H54 (cell line): ENCODE results near the gene MESD.

Source experiments
- DNase-seq: peaks from one replicate; pipeline ENCODE4 v3.0.0; 2011; ENCODE audit warnings: low spot score, mixed read lengths; ENCODE audit not compliant: insufficient read length
- FAIRE-seq: peaks from 3 replicates; lab custom pipeline; 2011; peaks lifted over from hg19 to GRCh38; lab: Jason Lieb, UNC
- POLR2A ChIP-seq: IDR thresholded peaks from 2 replicates; pipeline ENCODE4 v1.6.1; 2011; ENCODE audit warnings: low read depth, mild to moderate bottlenecking, low read length

The MESD gene

DNA sequence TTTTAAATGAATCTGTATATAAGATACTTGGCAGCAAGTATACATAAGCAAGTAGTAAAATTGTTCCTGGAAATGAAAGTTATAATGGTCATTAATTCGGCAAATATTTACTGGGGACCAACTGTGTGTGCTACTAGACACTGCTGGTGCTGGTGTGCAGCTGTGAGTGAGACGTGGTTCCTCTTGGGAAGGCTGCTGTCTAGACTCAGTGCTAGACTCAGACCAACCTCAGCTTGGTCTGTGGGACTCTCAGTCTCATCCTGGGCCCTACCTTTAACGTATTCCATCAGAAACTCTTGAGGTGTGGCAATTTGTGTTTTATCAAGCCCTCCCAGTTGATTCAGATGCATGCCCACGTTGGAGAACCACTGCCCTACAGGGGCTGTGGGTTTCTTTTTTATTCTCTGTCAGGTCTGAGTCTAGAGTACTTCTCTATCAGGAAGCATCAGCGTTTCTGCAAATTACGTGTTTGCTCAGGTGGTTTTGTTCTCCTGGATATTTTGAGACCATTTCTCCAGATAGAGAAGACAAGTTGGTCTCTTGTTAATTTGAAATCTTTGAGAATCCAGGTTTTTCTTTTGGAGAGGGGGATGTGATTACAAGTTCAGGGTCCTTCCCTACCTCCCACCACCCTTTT, 17.9 kb upstream of the MESD start:
- DNase-seq (no peak), FAIRE-seq (no peak)

DNA sequence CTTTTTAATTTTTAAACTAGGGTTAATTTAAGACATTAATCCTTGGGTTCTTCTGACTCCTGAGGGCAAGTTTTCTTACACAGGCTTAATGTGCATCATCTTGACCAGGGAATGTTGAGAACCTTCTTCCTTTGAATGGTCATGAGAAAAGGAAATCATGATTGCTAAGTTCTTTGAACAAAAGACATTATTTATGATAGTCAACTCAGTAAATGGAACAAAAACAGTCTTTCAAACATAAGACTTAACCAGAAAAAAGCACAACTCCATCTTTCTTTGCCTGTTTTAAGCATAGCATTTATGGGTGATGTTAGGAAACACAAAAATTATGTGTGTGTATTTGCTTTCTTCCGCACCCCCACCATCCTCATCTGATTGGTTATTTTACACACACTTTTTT, 16.5 kb upstream of the MESD start:
- DNase-seq (no peak), FAIRE-seq (no peak)
- TF ChIP-seq POLR2A, result no peak

More for the DNA sequence above, 17.9 kb upstream of the MESD start:
- no peak for TF ChIP-seq POLR2A

DNA sequence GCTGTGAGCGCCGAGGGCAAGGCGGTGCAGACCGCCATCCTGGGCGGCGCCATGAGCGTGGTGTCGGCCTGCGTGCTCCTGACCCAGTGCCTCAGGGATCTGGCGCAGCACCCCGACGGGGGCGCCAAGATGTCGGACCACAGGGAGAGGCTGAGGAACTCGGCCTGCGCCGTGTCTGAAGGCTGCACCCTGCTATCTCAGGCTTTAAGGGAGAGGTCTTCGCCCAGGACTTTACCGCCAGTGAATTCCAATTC, 13.4 kb upstream of the MESD start:
- no peak for TF ChIP-seq POLR2A
- no peak for FAIRE-seq
- no peak for DNase-seq

DNA sequence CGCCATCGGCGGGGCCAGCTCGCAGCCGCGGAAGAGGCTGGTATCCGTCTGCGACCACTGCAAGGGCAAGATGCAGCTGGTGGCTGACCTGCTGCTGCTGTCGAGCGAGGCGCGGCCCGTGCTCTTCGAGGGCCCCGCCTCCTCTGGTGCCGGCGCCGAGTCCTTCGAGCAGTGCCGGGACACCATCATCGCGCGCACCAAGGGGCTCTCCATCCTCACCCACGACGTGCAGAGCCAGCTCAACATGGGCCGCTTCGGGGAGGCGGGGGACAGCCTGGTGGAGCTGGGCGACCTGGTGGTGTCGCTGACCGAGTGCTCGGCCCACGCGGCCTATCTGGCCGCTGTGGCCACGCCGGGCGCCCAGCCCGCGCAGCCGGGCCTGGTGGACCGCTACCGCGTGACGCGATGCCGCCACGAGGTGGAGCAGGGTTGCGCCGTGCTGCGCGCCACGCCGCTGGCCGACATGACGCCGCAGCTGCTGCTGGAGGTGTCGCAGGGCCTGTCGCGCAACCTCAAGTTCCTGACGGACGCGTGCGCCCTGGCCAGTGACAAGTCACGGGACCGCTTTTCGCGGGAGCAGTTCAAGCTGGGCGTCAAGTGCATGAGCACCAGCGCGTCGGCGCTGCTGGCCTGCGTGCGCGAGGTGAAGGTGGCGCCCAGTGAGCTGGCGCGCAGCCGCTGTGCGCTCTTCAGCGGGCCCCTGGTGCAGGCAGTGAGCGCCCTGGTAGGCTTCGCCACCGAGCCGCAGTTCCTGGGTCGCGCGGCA, 12.9 kb upstream of the MESD start:
- FAIRE-seq, result no peak
- no peak for TF ChIP-seq POLR2A

DNA sequence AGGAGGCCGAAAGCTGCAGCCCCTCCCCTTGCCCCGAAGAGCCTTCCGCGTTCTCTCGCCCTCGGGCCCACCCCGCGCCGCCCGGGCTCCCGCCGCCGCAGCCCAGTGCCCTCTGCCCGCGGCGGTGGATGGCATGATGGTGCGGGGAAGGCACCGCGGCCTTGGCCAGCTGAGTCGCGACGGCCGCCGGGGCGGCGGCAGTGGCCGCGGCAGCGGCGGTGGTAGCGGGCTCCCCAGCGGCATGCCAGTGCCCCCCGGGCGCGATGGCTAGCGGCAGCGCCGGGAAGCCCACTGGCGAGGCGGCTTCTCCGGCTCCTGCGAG, 12.4 kb upstream of the MESD start:
- no peak for FAIRE-seq
- DNase-seq, result no peak
- TF ChIP-seq POLR2A, result no peak

More for the DNA sequence above, 12.9 kb upstream of the MESD start:
- no peak for DNase-seq

DNA sequence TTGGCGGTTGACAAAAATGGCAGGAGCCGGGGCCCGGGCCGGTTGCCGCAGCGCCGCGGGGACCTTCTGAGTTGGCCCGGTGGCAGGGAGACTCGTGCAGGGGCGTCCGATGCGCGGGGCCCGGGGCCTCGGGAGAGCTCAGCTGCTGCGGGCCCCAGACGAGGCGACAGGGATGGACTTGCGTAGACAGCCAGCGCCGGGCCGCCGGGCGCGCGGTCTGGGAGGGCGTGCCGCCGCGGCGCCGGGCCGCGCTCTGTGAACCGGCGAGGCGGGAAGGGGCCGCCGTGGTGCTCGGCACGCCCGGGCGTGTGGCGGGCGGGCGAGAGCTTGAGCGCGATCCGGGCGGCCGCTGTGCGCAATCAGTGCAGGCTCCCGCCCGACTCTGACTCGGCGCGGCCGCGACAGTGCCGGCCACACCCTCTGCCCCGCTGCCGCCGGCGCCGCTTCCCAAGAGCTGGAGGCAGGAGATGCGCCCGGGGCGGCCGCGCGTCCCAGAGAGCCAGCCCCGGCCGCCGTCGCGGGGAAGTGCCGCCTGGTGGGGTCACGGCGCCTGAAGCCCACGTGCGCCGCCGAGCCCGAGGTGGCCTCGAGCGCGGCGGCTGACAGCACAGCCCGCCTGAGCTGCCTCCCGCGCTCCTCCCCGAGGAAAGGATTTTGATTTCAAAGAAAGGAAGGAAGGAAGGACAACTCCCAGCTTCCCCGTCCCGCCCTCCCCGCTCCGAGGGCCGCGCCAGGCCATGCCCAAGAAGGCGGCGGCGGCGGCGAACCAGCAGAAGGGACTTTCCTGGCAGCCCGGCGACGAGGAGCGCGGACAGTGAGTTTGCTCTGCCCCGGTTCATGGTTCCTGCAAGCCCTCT, 11.8 kb upstream of the MESD start:
- FAIRE-seq (no peak), DNase-seq (no peak)
- TF ChIP-seq POLR2A, result peak; percentile 30

DNA sequence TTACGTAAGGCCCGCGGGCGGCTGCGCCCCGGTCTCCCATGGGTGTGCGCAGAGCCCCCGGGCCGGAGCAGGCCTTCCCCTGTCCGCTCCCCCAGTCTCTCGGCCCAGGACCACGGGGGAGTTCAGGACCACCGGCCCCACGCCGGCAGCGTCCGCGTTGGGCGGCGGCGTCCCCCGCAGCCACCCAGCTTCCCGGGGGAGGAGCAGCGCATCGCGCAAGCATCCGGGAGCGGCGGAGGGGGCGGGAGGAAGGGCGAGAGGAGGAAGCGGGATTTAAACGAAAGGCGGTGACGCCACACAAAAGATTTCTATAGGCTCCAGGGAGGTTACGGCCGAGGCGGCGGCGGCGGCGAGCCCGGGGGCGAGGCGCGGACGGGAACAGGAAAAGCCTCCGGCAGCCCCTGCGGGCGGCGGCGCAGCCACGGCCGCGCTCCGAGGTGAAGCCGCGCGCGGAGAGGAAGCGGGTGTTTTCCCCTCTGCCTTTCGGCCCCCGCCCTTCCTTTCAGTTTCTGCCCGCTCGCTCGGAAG, 11.1 kb upstream of the MESD start, which contains the start of gene TLNRD1:
Gene TLNRD1, plus strand, starts transcription at position 300 of the 528 bp plus-strand sequence. CDS start 1,349 bp downstream, outside the sequence.
- DNase-seq (peak; percentile 72), FAIRE-seq (no peak)
- TF ChIP-seq POLR2A, result peak; percentile 95

DNA sequence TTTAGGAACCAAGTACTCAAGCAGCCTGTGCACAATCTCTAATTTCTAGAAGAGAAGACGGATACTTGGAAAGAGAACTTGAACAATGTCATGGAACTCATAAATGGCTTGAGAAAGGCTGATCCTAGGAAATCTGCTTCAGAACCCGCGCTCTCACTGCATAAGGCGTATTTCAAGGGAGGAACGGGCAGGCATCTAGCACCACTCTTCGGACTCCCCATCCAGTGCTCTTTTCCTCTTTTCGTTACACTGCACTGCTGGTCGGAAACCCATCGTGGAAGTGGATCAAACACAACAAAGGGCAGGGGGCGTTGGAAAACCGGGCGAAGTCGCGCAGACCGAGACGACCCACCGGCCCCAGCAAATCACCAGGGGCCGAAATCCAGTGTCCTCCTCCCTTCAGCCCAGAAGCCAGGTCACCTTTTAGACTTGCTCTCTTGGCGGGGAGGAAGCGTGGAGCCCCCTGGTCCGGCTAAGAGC, 10.6 kb upstream of the MESD start:
- DNase-seq, result no peak
- FAIRE-seq, result no peak
- no peak for TF ChIP-seq POLR2A

DNA sequence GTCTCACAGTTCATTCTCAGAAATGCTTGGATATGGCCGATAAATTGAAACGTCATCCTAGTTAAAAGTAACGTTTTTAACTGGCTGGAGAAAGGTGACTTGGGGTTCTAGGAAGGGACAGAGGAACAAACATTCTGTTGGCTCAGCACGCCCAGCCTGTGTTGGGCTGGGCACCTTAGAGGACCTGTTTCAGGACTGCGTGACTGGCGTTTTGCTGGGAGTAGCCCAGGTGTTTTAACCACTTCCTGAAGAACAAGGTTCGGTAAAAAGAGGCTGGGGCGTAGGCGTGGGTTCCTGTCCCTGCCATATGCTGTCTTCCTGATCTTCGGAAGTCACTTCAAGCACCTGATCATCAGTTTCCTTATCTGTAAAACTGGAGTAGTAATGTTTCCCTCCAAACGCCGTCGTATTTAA, 10.0 kb upstream of the MESD start:
- no peak for TF ChIP-seq POLR2A
- DNase-seq (no peak), FAIRE-seq (no peak)

DNA sequence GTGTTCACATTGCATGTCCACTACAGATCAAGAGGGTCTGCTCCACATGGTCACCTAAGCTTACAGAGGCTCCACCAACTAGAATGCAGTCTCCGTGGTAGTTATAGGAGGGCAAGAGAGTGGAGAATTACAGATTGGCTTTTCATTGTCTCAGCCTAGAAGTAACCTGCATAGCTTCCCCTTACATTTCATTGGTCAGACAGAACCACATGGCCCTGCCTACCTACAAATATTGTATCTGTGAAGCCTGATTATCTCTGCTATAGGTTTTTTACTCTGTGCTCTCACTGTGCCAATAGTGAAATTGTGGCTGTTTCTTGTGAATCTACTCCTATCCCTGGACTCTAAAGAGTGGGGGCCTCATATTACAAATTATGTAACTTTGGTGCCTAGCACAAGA, 8.6 kb upstream of the MESD start:
- no peak for TF ChIP-seq POLR2A
- FAIRE-seq, result no peak

DNA sequence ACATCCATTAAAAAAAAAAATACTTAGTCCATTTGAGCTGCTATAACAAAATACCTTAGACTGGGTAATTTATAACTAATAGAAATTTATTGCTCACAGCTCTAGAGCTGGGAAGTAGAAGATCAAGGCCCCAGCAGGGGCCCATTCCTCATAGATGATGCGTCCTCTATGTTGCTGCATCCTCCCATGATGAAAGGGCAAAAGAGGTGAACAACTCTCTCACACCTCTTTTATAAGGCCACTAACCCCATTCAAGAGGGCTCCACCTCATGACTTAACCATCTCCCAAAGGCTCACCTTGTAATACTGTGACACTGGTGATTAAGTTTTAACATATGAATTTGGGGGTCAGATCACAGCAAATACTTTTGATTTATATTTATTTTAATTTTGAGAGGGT, 8.1 kb upstream of the MESD start:
- no peak for TF ChIP-seq POLR2A
- no peak for FAIRE-seq
- DNase-seq, result no peak

More for the DNA sequence above, 8.6 kb upstream of the MESD start:
- no peak for DNase-seq

DNA sequence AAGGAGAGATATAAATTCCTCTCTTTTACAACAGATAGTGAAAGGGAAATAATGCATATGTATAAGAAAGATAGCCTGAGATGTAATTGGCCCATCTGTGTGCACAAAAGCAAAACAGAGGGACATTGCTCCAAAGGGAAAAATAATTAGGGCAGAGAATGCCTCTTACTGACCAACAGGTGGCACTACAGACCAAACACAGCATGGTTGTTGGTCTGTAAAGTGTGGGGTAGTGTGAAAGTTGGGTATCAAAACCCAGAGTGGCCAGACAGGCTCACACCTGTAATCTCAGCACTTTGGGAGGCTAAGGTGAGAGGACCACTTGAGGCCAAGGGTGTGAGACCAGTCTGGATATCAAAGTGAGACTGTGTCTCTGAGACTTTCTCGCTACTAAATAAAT, 6.6 kb upstream of the MESD start:
- TF ChIP-seq POLR2A, result no peak
- FAIRE-seq (no peak), DNase-seq (no peak)

DNA sequence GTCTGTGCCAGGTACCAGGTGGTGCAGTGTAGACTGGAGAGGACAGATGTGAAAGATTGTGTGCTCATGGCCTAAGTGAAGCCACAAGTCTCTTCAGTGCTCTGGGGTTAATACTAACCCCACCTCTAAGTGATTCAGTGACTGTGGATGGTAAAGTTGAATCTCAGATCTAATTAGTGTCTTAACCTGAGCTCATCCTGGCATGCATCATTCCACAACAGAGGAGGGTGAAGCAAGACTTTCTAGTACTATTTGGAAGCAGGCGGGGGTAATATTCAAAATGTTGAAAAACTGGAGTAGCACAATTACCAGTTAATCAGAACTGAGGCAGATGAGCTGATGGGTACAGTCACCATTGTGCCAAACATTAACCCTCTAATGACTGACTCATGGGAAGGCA, 2.8 kb upstream of the MESD start:
- no peak for DNase-seq
- TF ChIP-seq POLR2A, result no peak
- no peak for FAIRE-seq

DNA sequence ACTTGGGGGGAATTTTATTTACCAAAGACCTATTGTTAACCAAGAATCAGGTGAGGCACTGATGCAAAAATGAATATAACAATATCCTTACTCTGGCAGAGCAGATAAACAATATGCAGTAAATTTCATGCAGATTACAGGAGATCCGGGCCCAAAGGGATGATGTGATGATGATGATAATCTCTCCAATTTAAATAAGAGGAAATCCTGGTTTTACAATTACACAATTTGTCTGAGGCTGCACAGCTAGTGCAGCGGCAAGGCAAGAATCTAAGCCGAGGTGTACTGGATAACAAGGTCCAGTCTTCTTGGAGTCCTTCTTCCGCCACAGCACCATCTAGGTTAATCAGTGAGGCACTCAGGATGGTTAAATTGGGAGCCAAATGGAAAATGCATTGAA, 2.4 kb upstream of the MESD start:
- no peak for TF ChIP-seq POLR2A
- no peak for DNase-seq
- FAIRE-seq, result no peak
